BE2C (cell line): ENCODE results near the gene MAST3.

Source experiments
- DNase-seq: peaks from one replicate; pipeline ENCODE4 v3.0.0-alpha.2; 2020
- H3K27me3 ChIP-seq: fragments of 250-450 bp; sonication (Bioruptor Pico); 2 replicates; pipeline ENCODE4 v1.5.1; 2020; ENCODE audit warnings: mild to moderate bottlenecking
- H3K36me3 ChIP-seq: fragments of 250-450 bp; sonication (Bioruptor Pico); 2 replicates; pipeline ENCODE4 v1.5.1; 2020; ENCODE audit warnings: mild to moderate bottlenecking
- H3K4me1 ChIP-seq: fragments of 250-450 bp; sonication (Bioruptor Pico); 2 replicates; pipeline ENCODE4 v1.5.1; 2020
- H3K4me3 ChIP-seq: 2 replicates; pipeline ENCODE4 v1.5.1; 2011; ENCODE audit warnings: low read depth, low read length
- H3K9me3 ChIP-seq: fragments of 250-450 bp; sonication (Bioruptor Pico); 2 replicates; pipeline ENCODE4 v1.5.1; 2020
- TF ChIP-seq, protein P1 (sequence below): IDR thresholded peaks from 2 replicates; pipeline ENCODE4 v1.5.1; 2012; ENCODE audit warnings: mild to moderate bottlenecking, low read depth, low read length

Gene MAST3

DNA sequence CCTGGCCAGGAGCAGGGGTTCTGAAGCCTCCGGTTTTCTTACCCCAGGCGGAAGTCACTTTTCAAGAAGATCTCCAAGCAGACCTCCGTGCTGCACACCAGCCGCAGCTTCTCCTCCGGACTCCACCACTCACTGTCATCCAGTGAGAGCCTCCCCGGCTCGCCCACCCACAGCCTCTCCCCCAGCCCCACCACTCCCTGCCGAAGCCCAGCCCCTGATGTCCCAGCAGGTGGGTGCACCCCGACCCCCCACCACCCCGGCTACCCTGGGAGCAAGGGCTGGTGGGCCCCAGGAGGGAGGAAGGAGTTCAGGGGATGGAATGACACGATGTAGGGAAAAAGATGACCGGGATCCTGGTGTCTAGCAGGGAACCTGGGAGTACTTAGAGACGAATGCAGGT, 49.8 kb downstream of the MAST3 start:
- Histone ChIP-seq H3K4me3 (no peak overlapping the region), H3K27me3 (no peaks in the 10 kb centered on the region), H3K36me3 (peaks cover 9% of the 10 kb centered on the region; the same call in 1 of the 2 replicates), H3K4me1 (peaks cover 6% of the 10 kb centered on the region; the same call in 1 of the 2 replicates), H3K9me3 (no peaks in the 10 kb centered on the region)
- TF ChIP-seq, protein P1, sequence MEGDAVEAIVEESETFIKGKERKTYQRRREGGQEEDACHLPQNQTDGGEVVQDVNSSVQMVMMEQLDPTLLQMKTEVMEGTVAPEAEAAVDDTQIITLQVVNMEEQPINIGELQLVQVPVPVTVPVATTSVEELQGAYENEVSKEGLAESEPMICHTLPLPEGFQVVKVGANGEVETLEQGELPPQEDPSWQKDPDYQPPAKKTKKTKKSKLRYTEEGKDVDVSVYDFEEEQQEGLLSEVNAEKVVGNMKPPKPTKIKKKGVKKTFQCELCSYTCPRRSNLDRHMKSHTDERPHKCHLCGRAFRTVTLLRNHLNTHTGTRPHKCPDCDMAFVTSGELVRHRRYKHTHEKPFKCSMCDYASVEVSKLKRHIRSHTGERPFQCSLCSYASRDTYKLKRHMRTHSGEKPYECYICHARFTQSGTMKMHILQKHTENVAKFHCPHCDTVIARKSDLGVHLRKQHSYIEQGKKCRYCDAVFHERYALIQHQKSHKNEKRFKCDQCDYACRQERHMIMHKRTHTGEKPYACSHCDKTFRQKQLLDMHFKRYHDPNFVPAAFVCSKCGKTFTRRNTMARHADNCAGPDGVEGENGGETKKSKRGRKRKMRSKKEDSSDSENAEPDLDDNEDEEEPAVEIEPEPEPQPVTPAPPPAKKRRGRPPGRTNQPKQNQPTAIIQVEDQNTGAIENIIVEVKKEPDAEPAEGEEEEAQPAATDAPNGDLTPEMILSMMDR, result no peak
- DNase-seq, result no peak

DNA sequence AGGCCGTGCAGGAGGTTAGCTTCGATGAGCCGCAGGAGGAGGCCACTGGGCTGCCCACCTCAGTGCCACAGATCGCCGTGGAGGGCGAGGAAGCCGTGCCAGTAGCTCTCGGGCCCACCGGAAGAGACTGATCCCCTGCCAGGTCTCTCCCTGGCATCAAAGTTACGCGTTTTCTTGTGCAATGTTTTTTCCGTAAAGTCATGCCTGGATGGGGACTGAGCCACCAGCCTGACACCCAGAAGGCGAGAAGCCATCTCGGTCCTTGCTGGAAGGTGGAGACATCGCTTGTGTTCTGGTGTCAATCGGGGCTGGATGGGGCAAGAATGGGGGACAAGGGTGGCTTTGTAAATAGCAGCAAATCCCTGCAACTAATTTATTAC, 52.0 kb downstream of the MAST3 start:
- H3K4me1 ChIP-seq, result peaks cover 6% of the 10 kb centered on the region; the same call in 1 of the 2 replicates
- DNase-seq, result no peak
- H3K36me3 ChIP-seq, result peaks cover 9% of the 10 kb centered on the region; the same call in 1 of the 2 replicates
- H3K9me3 ChIP-seq, result no peaks in the 10 kb centered on the region
- TF ChIP-seq, protein P1, result no peak
- H3K27me3 ChIP-seq, result no peaks in the 10 kb centered on the region
- H3K4me3 ChIP-seq, result no peak overlapping the region

DNA sequence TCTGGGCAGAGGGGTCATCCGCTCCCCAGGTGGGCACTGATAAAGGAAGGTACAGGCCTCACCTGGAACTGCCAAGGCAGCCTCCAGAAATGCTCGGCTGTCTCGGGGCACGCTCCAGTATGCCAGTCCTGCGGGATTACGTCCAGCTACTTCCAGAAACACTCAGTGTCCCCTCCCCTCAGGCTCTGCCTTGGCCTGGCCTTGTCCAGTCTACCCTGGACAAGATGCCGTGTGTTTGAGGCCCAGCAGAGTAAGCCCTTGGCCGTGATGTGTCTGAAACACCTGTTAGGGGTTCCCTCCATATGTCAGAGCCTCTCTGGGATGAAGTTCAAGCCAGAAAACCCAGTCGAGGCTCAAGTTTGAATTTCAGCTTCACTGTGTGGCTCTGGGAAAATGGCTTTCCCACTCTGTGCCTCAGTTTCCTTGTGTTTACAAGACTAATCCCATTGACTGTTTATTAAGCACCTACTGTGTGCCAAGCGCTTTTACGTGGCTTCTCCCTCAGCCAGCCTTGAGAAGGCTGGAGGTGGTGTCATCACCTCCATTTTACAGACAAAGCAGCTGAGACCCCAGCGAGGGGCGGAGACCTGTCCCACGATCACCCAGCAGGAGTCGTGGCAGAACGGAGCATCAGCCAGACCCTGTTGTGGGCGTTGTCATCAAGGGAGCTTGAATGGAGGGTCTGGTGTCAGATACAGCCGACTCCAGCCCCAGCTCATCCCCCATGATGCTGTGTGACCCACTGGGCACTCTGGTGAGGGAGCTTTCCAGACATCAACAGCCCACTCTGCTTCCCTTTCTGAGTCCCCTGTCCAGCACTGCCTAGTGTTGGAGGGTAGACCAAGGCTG, 53.4 kb downstream of the MAST3 start:
- no peaks in the 10 kb centered on the region for H3K27me3 ChIP-seq
- no peak overlapping the region; the same call in 1 of the 2 replicates for H3K4me3 ChIP-seq
- no peak for DNase-seq
- H3K9me3 ChIP-seq, result no peaks in the 10 kb centered on the region
- TF ChIP-seq, protein P1, result no peak
- peaks cover 8% of the 10 kb centered on the region for H3K36me3 ChIP-seq
- peaks cover 6% of the 10 kb centered on the region; the same call in 1 of the 2 replicates for H3K4me1 ChIP-seq

DNA sequence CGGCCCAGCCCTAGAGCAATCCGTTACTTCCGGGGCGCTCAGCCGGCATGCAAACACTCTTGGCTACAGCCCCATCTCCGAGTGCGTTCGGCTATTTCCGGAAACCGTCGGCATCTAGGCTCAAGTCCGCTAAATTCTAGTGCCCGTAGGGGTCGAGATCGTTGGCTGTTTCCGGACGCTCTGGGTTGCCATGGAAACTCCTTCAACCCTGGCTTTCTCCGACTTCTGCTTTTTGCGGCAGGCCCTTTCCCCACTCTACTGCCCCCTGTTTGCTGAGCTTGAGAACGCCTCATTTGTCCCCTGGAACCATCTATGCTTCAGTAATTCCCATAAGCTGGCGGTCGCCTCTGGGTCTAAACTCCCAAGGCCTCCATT, 54.9 kb downstream of the MAST3 start:
- DNase-seq, result peak; percentile 98
- peaks cover 18% of the 10 kb centered on the region for H3K4me1 ChIP-seq
- peak overlapping the region; percentile 53 for H3K4me3 ChIP-seq
- H3K27me3 ChIP-seq, result no peaks in the 10 kb centered on the region
- H3K36me3 ChIP-seq, result peaks cover 16% of the 10 kb centered on the region
- TF ChIP-seq, protein P1, result peak; percentile 64
- H3K9me3 ChIP-seq, result no peaks in the 10 kb centered on the region

DNA sequence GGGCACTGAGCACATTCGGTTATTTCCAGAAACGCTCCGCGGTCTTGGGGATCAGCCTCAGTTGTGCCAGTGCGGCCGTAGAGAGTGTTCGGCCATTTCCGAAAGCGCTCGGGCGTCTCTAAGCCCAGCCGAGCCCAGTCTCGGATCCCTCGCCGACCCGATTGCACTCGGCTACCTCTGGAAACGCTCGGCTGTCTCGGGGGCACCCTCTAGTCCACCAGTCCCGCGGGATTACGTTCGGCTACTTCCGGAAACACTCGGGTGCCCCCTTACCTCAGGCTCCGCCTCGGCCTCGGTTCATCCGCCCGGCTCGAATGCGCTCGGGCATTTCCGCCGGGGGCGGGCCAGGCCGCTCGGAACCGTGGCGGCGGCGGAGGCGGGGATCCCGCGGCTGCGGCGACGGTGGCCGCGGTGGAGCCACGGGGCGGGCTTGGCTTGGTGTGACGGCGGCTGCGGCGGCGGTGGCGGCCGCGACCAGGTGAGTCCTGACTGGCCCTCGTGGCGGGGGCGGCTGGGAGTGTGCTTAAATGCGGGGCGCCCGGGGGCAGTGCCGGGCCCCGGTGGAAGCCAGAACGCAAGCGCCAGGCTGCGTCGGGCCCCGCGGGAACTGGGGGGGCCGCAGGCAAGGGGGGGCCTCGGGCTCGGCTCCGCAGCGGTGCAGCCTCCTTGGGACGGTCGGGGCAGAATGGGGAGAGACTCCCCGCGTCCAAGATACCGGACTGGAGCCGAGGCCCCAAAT, 55.4 kb downstream of the MAST3 start, which contains the start of gene PIK3R2:
TSS of gene PIK3R2 (plus strand) at position 347 of the 739 bp plus-strand sequence. CDS start 2,717 bp downstream, outside the sequence.
- Histone ChIP-seq H3K27me3 (no peaks in the 10 kb centered on the region), H3K4me3 (peak within 1 kb of the TSS; percentile 81), H3K4me1 (peaks cover 20% of the 10 kb centered on the region), H3K9me3 (no peaks in the 10 kb centered on the region), H3K36me3 (peaks cover 16% of the 10 kb centered on the region)
- DNase-seq, result peak; percentile 99
- TF ChIP-seq, protein P1, result no peak
